Measurements from ENCODE around the gene LARP1. TPM values are rescaled to one million over a fixed set of nuclear protein-coding genes. Genes with fewer than 3 reads are reported as not detected.
A peak's percentile ranks its signal among the peaks of the same experiment; 100 is the strongest.

LARP1 gene
- total RNA-seq, 4 donors from 2014 or later = 79.7 to 128 (median 101) TPM

DNA sequence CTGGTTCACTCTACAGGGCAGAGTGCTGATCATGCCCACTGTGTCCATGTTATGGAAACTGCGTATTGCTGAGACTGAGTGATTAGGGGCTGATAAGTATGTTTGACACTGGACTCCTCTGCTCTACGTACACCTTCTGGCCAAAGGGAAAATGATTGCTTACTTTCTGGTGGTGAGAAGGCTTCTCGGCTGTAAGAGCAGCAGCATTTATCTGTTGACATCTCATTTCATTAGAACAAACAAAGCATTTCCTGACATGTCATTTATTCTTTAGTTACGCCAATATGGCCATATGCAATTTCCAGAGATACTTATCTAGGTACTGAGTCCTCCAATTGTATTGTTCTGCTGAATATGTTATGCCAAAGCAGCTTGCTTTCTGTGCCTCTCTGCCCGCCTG, 89.6 kb downstream of the LARP1 start:
- no peaks in the 10 kb centered on the region for H3K27me3 ChIP-seq
- 78% methylated on average over 5 of the region's 5 CpGs for WGBS
- H3K4me1 ChIP-seq = peaks cover 20 to 61% (median 42%) of the 10 kb centered on the region in 4 donors
- no peaks in the 10 kb centered on the region for H3K9me3 ChIP-seq
- no peak for TF ChIP-seq EP300 (IDR thresholded peaks at IDR 0.05)
- TF ChIP-seq, protein P1, sequence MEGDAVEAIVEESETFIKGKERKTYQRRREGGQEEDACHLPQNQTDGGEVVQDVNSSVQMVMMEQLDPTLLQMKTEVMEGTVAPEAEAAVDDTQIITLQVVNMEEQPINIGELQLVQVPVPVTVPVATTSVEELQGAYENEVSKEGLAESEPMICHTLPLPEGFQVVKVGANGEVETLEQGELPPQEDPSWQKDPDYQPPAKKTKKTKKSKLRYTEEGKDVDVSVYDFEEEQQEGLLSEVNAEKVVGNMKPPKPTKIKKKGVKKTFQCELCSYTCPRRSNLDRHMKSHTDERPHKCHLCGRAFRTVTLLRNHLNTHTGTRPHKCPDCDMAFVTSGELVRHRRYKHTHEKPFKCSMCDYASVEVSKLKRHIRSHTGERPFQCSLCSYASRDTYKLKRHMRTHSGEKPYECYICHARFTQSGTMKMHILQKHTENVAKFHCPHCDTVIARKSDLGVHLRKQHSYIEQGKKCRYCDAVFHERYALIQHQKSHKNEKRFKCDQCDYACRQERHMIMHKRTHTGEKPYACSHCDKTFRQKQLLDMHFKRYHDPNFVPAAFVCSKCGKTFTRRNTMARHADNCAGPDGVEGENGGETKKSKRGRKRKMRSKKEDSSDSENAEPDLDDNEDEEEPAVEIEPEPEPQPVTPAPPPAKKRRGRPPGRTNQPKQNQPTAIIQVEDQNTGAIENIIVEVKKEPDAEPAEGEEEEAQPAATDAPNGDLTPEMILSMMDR (IDR thresholded peaks at IDR 0.05) = no peak
- TF ChIP-seq POLR2AphosphoS5 (IDR thresholded peaks at IDR 0.05) = no peak
- TF ChIP-seq POLR2A (IDR thresholded peaks at IDR 0.05; ENCODE audit: low read depth) = no peak
- H3K27ac ChIP-seq (replicated peaks in 1 of 4) = no peak overlapping the region
- no peak for DNase-seq (ENCODE audit: extremely low spot score)
- H3K4me3 ChIP-seq = no peak overlapping the region
- peaks cover 0 to 9% (median 0%) of the 10 kb centered on the region in 4 donors for H3K36me3 ChIP-seq
- intact Hi-C loops (cut with DNase I) = no loop called here

DNA sequence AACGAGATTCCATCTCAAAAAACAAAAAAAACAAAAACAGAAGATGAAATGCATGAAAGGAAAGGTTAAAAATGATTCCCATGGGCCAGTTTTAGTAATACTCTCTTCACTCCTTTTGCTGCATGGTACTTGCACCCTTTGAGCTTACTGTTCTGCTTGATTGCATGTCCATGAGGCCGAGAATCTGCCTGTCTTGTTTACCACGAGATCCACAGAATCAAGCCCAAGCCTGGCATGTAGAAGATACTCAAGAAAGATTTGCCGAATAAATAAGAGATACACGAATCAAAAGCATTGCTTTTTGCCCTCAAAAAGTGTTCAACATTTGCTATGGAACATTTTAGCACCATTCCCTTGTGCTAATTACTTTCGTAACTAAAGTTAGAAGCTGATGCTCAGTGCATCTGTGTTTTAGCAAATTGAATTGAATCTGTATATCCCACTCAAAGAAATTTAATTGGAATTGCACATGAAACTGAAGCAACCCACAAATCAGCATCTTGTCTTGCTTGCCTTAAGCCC, 94.1 kb downstream of the LARP1 start:
- Histone ChIP-seq H3K4me1 (peaks cover 24 to 66% (median 54%) of the 10 kb centered on the region in 4 donors), H3K9me3 (no peaks in the 10 kb centered on the region), H3K27ac (replicated peaks in 1 of 4) (peak overlapping the region; percentile 69 to 86 (median 80)), H3K27me3 (no peaks in the 10 kb centered on the region), H3K4me3 (peak overlapping the region; percentile 50 to 69 (median 60)), H3K36me3 (no peaks in the 10 kb centered on the region)
- 61% methylated on average over 6 of the region's 6 CpGs for WGBS
- no peak for DNase-seq (ENCODE audit: extremely low spot score)
- TF ChIP-seq POLR2AphosphoS5 (IDR thresholded peaks at IDR 0.05) (no peak), EP300 (IDR thresholded peaks at IDR 0.05) (no peak), POLR2A (IDR thresholded peaks at IDR 0.05; ENCODE audit: low read depth) (no peak)
- TF ChIP-seq, protein P1 (IDR thresholded peaks at IDR 0.05) = no peak
- intact Hi-C loops (cut with DNase I) = no loop called here

DNA sequence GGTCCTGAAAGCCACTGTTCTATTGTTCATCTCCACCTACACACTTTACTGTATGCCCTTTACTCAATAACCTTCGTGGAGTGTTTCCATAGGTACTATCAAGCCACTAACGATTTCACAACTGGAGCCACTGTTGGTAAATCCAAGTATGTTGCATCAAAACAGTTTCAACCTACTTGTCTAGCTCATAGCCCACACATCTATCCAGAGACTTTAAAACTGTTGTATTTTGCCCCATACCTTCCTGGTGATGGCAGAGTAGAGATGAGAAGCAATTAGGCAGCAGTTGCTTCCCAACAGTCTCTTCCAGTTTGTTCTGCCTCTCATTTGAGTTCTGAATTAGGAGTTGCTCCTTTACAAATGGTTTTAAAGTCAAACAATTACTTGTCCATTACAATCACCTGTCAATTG, 94.6 kb downstream of the LARP1 start:
- TF ChIP-seq EP300 (IDR thresholded peaks at IDR 0.05) = no peak
- no peak for TF ChIP-seq POLR2A (IDR thresholded peaks at IDR 0.05; ENCODE audit: low read depth)
- TF ChIP-seq POLR2AphosphoS5 (IDR thresholded peaks at IDR 0.05) = no peak
- TF ChIP-seq, protein P1 (IDR thresholded peaks at IDR 0.05) = no peak
- no peak for DNase-seq (ENCODE audit: extremely low spot score)
- peak overlapping the region; percentile 69 to 86 (median 80) for H3K27ac ChIP-seq (replicated peaks in 1 of 4)
- H3K9me3 ChIP-seq = no peaks in the 10 kb centered on the region
- no peaks in the 10 kb centered on the region for H3K27me3 ChIP-seq
- peaks cover 23 to 62% (median 51%) of the 10 kb centered on the region in 4 donors for H3K4me1 ChIP-seq
- WGBS = 21% methylated on average over 2 of the region's 2 CpGs
- peak overlapping the region; percentile 50 to 69 (median 60) for H3K4me3 ChIP-seq
- H3K36me3 ChIP-seq = no peaks in the 10 kb centered on the region
- intact Hi-C loops (cut with DNase I) = no loop called here

DNA sequence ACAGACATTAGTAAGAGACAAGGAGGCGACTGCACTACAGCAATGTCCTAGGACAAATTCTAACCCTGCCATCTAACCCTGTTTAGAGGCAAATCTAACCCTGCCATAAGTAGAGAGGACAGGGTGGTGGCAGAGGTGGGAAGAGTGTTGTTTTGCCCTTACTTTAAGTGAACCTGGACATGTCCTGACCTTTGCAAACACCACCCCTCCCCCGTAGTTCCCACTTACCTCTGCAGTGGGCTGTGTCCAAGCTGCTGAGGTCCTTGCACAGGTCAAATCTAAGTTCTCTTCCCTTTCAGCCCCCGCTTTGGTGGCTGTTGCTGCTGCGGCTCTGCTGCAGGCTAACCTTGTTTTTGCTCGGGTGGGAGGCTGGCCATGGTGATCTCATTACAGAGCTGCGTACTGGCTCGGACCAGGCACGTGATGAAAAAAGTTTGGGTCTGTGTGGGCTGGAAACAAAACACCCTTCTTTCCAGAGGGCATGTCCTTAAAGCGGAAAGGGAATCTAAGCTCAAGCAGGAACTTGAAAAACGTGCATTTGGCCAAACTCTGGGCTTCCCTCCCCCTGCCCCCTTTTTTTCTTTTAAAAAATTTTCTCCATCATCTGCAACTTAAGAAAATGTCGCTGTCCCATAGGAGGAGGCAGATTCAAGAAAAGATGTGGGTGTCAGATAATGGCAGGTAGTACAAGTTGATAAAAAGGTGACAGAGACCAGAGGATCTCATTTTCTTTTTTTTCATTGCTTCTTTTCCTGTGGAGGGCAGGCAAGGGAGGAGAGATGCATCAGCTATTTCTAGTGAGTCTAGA, 95.3 kb downstream of the LARP1 start, which contains the start of gene FAXDC2:
Gene FAXDC2, minus strand, starts transcription at position 349 of the 808 bp plus-strand sequence. CDS start 12,425 bp downstream, outside the sequence.
- no peak for TF ChIP-seq EP300 (IDR thresholded peaks at IDR 0.05)
- peak; percentile 76 to 84 for TF ChIP-seq POLR2AphosphoS5 (IDR thresholded peaks at IDR 0.05)
- TF ChIP-seq, protein P1 (IDR thresholded peaks at IDR 0.05) = peak in 1 of 3 experiments; percentile 4
- H3K4me1 ChIP-seq = peaks cover 20 to 56% (median 46%) of the 10 kb centered on the region in 4 donors
- WGBS = 3% methylated on average over 11 of the region's 11 CpGs
- no peaks in the 10 kb centered on the region for H3K36me3 ChIP-seq
- H3K9me3 ChIP-seq = no peaks in the 10 kb centered on the region
- peak within 1 kb of the TSS; percentile 50 to 69 (median 60) for H3K4me3 ChIP-seq
- no peaks in the 10 kb centered on the region for H3K27me3 ChIP-seq
- peak within 1 kb of the TSS; percentile 69 to 86 (median 80) for H3K27ac ChIP-seq (replicated peaks in 1 of 4)
- peak; percentile 95 for DNase-seq (ENCODE audit: extremely low spot score)
- intact Hi-C loops (cut with DNase I) = no loop called here

Data from esophagus muscularis mucosa (tissue), 4 donors.